Measurements from ENCODE around the gene PADI3.

PADI3 gene

DNA sequence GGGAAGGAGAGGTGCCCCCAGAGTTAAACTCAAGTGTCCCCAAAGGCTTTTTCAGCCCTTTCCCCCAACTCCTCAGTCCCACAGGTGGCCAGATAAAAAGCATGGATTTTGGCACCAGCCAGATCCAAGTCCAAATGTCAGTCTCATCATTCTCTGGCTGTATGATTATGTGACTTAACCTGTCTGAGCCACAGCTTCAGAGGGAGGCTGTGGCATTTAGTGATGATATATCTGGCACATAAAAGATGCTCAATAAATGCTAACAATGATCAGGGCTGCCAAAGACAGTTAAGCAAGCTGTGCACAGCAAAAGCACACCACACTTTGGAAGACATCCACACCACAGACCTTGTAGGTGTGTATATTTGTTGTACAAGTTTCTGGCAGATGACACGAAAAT, 5.6 kb upstream of the PADI3 start:
- DNase-seq = no peak

DNA sequence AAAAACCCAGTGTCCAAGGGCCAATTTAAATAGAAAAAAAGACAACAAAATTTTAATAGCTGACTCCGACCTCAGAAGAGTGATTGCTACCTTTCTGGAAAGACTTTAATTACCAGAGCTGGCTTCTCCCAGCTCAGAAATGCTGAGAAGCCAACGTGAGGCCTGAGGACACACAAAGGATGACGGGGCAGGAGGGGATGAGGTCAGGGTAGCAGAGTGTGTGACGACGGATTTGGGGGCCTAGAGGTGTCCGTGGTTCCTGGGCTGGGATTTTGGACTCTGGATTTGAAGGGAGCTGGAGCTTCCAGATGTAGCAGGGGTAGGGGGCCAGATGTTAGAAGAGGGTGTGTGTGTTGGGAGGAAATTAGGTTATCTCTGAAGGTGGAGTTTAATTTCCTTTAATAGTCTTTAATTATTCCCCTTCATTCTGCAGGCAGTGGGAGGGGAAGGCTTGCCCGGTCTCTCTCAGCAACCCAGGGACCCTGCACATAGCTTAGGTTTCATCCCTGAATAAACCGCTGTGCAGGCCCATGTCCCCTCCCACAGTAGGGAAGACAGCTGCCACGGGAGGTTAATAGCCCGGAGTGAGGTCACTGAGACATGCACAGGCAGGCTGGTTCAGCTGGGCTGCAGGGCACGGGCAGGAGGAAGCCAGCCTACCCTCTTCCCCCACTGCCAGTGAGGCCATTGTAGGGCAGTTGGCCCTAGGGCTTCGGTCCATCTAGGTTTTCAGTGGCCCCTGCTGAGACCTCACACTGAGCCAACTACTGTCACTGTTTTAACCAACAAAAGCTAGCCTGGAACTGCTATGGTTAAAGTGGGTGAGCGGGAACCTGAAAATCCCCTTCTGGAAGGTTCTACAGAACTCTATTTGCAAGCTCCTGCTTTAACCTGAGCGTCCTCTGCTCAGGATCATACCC, 3.8 kb upstream of the PADI3 start:
- DNase-seq = no peak

DNA sequence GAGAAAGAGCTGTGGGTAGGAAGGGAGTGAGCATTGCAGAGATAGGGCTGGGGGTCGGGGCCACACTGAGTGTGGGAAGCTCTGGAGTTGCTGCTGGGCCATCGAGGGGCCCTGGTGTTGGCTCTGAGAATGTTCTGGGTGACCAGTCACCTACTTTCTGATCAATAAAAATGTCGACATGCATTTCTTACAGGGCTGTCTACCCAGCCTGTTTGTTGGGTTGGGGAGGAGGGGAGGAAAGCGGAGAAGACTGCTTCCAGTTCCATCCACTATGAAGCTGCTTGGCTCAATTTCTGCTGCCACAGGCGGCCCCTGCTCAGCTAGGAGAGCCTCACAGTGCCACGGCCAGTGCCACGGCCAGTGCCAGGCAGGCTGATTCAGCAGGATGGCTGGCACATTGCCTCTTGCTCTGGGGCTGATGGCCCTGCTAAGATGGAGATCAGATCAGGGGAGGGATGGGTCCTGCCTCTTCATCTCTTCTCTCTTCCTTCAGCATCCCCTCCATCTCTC, 3.0 kb upstream of the PADI3 start:
- DNase-seq = no peak

DNA sequence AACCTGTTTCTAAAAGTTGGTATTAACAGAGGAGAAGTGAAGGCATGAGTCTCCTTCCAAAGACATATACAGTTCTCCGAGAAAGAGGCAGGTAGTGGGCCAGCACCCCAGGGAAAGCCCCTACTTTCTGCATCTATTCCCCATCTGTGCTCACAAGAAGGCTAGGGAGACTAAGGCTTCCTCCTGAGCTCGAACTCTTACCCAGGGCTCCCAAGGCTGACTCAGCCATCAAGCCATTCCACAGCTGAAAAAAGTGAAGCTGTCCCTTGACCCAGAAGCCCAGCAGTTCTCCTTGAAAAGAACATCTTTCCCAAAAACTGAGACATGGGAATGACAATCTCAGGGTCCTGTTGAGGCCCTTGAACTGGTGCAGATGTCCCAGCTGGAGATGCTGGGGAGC, 1.9 kb upstream of the PADI3 start:
- no peak for DNase-seq

DNA sequence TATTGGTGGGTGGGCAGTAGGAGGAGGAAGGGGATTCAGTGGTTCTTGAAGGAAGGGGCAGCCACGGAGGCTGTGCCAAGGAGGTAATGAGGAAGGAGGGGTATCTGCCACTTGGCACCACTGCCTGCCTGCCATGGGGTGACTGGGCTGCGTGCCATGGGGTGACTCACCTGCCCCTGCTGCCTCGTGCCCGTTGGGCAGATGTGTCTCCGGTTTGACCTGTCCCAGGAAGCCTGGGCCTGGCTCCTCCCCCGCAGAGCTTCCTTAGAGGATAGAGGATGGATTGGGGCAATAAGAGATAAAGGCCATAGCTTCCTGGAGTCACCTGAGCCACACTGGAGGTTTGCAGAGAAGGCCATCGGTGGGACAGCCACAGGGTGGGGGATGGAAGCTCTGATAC, 1.7 kb downstream of the PADI3 start:
- DNase-seq = no peak

DNA sequence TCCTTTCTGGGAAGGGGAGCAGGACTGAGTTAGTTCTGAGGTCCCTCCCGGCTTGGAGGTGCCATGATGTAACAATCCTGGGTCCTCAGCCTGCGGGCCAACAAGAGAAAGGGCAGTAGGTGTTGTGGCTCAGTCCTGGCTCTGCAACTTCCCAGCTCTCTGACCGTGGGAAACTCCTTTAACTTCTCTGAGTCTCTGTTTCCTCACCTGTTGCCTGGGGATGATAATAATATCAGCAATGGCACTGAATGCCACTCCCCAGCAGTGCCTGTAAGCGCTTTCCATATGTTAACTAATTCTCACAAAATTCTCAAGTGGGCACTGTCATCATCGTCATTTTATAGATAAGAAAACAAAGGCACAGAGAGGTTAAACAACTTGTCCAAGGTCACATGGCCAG, 2.3 kb downstream of the PADI3 start:
- no peak for DNase-seq

DNA sequence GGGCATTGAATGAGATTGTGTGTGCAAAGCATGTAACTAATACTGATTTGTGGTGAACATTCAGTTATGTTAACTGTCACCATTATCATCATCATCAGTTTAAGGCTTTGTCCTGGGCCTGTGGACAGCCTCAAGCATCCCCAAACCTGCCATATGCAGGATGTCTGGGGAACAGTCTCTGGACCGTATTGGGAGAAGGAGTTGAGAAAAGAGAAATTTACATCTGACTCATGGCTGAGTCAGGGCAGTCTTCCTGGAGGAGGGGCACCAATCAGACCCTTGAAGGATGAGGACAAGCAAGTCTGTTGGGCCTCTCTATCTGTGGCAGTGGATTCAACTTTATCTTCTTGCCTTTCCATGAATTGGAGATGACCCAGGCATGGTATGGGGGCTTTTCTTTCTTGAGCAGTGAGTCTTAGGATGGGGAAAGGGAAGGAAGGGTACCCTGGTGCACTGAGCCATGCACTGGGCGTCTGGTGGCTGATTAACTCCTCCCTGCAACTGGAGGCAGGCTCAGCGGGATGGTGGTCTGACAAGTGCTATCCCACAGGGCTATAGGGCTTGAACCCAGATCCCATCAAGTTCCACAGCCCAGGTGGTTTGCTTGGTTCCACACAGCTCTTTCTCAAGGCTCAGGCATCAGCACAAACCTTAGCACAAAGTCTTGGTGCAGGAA, 2.9 kb downstream of the PADI3 start:
- no peak for DNase-seq

DNA sequence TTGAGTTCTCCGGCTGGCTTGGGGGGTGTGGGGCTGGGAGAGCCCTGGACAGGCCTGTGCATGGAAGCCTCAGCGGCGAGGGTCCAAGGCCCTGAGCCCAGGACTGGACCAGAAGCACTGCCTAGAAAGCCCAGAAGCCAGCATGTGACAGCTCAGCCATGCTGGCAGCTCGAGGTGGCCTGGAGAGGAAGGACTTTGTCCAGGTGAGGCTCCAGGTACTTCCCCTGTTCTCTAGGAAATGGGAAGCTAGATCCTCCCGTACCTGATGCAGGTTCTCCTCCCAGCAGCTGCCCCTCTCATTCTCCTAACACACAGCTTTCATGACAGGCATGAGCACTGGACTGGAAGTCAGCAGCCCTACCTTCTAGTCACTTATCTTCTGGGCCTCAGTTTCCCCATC, 6.4 kb downstream of the PADI3 start:
- DNase-seq = no peak

DNA sequence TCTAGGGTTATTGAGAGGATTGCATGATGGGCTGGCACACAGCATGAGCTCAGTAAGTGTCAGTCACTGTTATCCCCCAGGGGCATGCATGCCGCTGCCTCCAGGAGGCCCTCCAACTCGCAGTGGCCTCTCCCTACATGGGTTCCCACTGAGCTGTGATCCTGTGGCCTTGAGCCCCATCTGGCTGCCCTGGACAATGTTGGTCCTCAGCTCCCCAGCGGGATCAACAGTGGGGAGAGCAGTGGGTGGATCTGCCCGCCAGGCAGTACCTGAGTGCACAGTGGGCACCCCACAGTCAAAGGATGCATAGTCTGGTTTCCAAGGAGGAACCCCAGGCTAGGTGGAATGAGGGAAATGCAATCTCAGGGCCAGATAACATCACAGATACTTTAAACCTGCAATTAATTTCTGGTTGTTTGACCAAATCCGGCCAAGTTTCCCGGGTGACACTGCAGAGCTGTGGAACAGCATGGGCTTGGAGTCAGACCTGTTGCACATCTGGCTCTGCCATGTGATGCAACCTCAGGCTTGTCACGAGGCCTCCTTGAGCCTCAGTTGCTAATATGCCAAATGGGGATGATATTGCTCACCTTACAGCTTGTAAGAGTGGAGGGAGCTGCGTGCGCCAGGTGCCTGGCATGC, 9.3 kb downstream of the PADI3 start:
- no peak for DNase-seq

DNA sequence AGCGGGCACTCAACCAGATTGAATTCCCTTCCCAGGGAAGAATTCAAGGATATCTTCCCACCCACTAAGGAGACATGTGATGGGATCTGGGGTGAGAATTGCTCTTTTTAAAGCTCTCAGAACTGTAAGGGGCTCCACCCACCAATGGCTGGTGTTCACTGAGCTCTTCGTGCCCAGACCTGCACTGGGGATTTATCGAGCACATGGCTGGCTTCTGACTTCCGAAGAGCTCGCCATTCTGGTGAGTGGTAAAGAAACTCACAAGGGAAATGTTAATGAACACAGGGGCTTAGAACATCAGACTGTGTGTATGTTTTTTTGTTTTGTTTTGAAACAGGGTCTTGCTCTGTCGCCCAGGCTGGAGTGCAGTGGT, 9.8 kb downstream of the PADI3 start:
- DNase-seq = no peak

DNA sequence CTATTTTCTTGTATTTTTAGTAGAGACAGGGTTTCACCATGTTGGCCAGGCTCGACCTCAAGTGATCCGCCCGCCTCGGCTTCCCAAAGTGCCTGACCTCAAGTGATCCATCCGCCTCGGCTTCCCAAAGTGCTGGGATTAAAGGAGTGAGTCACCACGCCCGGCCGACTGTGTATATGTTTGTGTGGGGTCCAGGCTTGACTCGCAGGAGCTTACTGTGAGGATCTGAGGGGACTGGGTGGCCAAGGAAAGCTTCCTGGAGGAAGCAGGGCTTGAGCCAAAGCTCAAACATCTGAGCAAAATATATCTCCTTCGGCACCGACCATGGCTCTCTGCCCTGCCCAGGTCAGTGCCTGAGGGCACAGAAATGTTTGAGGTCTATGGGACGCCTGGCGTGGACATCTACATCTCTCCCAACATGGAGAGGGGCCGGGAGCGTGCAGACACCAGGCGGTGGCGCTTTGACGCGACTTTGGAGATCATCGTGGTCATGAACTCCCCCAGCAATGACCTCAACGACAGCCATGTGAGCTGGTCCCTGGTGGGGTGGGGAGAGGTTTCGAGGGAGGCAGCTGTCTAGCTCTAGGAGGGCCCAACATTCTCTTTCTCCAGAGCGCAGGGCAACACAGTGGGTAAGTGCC, 10.5 kb downstream of the PADI3 start:
- no peak for DNase-seq

DNA sequence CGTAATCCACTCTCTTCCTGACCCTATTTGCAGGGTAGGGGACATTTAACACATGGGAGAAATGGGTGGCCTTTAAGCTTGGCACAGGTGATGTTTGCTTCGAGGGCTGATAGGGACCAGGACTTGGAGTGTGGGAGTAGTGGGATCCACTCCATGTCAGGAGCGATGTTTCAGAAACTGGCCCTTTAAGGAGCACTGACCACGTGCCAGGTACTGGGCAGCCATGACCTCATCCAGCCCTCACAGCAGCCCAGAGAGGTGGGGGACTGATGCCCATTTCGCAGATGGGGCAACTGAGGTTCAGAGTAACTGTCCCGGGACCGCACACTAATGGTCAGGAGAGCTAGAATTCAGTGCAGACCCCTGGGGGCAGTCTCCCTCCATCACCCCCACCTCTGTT, 11.4 kb downstream of the PADI3 start:
- DNase-seq = no peak

DNA sequence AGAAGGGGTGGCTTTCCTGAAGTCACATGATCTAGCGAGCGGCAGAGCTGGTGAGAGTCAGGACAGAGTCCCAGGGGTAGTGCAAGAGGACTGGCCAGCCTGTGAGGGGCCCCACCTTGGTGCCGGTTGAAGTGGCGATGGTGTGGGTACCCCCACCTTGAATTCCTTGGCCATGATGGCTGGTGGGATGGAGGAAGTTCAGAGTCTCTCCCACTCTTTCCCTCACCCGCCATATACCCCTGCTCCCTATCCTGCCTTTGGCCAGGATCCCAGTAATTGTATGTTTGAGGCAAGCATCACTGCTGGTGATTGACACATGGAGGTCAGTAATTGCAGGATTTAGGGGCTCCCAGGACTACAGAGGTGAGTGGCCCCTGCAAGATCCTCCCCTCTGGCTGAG, 11.8 kb downstream of the PADI3 start:
- no peak for DNase-seq

DNA sequence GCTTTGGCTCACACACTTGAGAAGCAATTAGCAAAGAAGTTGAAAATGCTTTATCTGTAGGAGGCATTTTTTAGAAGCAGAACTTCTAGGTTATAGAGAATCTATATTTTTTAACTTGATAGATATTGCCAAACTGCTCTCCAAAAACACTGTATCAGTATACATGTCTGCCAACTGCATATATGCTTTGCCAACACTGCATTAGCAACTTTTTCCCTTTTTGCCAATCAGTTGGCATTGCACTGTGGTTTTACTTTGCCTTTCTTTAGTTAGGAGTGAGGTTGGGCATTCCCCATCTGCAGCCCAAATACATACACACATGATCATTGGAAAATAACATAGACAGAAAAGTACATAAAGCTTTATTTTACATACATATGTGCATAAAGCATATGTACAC, 15.0 kb downstream of the PADI3 start:
- no peak for DNase-seq

DNA sequence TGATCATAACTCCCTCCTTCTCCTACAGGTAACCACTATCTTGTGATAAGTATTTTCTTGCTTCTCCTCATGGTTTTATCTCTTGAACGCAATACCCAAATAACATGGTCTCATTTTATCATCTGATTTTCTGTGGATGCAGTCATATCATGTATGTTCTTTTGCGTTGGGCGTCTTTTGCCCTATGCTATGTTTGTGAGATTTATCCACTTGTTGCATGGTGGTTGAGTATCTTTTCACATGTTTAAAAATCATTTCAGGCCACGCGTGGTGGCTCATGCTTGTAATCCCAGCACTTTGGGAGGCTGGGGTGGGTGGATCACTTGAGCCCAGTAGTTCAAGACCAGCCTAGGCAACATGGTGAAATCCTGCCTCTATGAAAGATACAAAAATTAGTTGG, 15.6 kb downstream of the PADI3 start:
- DNase-seq = no peak

DNA sequence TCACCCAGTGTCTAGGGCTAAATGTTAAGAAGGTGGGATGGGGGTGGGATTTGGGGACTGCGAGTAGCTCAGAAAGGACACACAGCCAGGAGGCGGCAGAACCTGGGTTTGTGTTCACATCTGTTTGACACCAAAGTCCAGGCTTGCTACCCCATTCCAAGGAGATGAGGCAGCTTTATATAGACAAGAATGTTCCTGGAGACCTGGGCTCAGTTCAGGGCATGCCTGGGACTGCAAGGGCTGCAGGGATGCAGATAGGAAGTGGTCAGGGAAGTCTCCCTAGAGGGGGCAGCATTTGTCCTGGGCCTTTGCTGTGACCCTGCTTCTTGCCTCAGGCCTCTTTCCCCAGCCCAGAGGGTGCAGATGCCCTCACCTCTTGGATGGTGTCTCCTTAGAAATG, 16.3 kb downstream of the PADI3 start:
- no peak for DNase-seq

DNA sequence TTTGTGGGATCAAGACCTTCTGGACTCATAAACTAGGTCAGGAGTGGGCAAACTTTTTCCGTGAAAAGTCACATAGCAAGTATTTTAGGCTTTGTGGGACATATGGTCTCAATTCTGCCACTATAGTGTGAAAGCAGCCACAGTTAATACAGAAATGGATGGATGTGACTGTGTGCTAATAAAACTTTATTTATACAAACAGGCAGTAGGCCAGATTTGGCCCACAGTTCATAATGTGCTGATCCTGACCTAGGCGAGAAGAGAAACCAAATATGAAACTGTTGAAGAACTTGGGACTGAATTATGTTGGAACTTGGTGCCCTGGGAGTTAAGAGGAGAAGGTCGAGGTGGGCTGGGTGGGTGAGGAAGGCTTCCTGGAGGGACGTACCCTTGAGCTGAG, 17.1 kb downstream of the PADI3 start:
- no peak for DNase-seq

DNA sequence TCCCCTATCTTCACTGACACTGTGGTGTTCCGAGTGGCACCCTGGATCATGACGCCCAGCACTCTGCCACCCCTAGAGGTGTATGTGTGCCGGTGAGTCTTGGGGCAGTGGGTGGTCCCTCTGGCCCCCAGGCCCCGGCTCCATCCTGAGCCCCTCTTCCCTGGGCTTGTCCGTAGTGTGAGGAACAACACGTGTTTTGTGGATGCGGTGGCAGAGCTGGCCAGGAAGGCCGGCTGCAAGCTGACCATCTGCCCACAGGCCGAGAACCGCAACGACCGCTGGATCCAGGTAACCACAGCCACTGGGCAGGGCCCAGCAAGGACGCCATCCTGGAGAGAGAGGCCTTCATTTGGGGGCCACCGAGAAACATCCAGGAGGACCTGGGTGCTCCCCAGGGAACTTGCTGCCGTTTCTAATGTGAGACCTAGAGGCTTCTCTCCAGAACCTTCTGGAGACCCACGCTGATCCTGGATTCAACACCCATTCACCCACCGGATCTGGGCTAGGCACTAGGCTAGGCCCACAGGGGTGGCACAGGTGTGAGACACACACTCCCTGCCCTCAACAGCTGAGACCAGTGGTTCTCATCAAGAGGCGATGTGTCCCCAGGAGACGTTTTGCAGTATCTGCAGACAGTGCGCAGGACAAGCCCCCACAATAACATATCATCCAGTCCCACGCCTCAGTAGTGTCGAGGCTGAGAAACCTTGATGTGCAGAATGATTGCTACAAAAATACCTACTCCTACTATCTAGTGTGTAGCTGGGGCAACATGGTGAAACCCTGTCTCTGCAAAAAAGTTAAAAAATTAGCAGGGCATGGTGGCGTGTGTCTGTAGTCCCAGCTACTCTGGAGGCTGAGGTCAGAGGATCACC, 22.2 kb downstream of the PADI3 start:
- no peak for DNase-seq

DNA sequence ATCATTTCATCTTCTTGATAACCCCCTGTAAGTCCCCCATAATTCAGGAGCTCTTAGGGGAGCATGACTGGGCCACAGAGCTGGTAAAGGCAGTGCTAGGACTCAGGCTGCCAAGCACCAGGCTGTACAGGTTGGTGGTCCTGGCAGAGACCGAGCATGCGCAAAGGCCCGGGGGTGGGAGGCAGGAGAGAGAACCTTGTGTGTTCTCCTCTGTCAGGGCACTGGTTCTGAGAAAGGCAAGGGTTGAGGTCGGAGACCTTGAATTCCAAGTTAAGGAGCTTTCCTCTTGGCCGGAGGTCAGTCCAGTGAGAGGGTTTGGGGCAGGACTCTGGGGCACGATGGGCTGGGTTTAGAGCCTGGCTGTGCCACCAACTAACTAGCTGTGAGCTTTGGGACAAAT, 23.2 kb downstream of the PADI3 start:
- no peak for DNase-seq

DNA sequence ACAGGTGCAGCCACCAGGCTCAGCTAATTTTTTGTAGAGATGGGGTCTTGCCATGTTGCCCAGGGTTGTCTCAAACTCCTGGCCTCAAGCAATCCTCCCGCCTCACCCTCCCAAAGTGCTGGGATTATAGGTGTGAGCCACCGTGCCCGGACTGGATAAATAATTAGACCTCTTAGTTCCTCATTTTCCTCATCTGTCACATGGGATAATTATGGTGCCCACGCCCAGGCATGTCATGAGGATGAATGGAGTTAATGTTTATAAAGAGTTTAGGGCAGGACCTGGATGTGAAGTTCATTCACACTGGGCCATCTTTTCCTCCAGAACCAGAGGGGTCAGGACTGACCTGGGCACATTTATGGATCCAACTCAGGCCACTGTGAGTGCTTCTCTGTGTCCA, 23.7 kb downstream of the PADI3 start:
- DNase-seq = no peak

DNA sequence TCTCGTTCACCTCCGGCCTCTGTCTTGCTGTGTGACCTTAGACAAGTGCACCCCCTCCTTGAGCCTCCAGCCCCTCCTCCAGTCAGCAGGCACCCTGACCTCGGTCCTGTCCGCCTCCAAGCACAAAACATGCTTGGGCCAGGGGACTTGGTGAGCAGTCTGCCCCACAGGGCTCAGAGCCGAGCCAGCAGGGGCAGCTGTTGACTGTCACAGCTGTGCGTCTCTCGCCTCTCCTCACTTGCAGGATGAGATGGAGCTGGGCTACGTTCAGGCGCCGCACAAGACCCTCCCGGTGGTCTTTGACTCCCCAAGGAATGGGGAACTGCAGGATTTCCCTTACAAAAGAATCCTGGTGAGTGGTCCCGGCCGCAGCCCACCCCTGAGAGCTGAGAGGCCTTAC, 24.2 kb downstream of the PADI3 start:
- no peak for DNase-seq

Data from MV-4-11 (cell line).